A549 (cell line): ENCODE results near the gene CPOX. TPM values are rescaled to one million over a fixed set of nuclear protein-coding genes. Genes with fewer than 3 reads are reported as not detected.

Experiments used
- ATAC-seq, 2 experiments: fragments of 200-7000 bp in 1 of 2; fragments of >200 bp in 1 of 2; cut with Nextera tagmentation in 1 of 2; cut with Tn5 transposase in 1 of 2; 3 replicates each; pipeline versions ENCODE4 v1.8.0 to v1.9.1; 2018 to 2020; ENCODE audit warnings: mild to moderate bottlenecking in 1 of 2, moderate library complexity in 1 of 2
- CTCF ChIA-PET: fragments of 300-600 bp; sonication (Branson Sonifier 250); formaldehyde crosslinking; extraction: SDS; loops from one replicate; lab custom pipeline; 2021; ENCODE audit warnings: antibody characterized with exemption, inconsistent platforms; lab: Yijun Ruan, JAX
- POLR2A ChIA-PET: fragments of 350-600 bp; formaldehyde crosslinking; extraction: SDS; loops from one replicate; lab custom pipeline; 2021; ENCODE audit warnings: antibody characterized with exemption, inconsistent platforms; lab: Yijun Ruan, JAX
- DNase-seq, 2 experiments: peaks; one replicate each; pipeline versions ENCODE4 v3.0.0 to v3.0.0-alpha.2; 2011 to 2016; ENCODE audit warnings: low read depth in 1 of 2, low spot score in 1 of 2
- FAIRE-seq: peaks from 2 replicates; lab custom pipeline; 2011; peaks lifted over from hg19 to GRCh38; lab: Jason Lieb, UNC
- H3K27ac ChIP-seq, 2 experiments: fragments of >200 bp; sonication (Bioruptor Twin); formaldehyde crosslinking; 3 replicates each; pipeline ENCODE4 v1.5.1; 2016 to 2017
- H3K4me1 ChIP-seq: fragments of >200 bp; sonication (Bioruptor Twin); formaldehyde crosslinking; 3 replicates; pipeline ENCODE4 v1.6.1; 2016
- H3K4me2 ChIP-seq: fragments of >200 bp; sonication (Bioruptor Twin); formaldehyde crosslinking; 3 replicates; pipeline ENCODE4 v1.6.1; 2016
- H3K4me3 ChIP-seq: fragments of >200 bp; sonication (Bioruptor Twin); formaldehyde crosslinking; 3 replicates; pipeline ENCODE4 v1.5.1; 2016
- H3K9me3 ChIP-seq: fragments of >200 bp; sonication (Bioruptor Twin); formaldehyde crosslinking; 3 replicates; pipeline ENCODE4 v1.6.1; 2016
- EHMT2 ChIP-seq: fragments of 200-600 bp; sonication (generic); IDR thresholded peaks from 2 replicates; pipeline ENCODE4 v1.6.1; 2016; ENCODE audit warnings: antibody characterized with exemption, low read depth, mild to moderate bottlenecking, moderate library complexity
- ELK1 ChIP-seq: fragments of 150-350 bp; IDR thresholded peaks from 2 replicates; pipeline ENCODE4 v1.6.1; 2014; ENCODE audit warnings: low read depth, mild to moderate bottlenecking, low read length
- FOSL2 ChIP-seq, 2 experiments: fragments of 450-650 bp in 1 of 2; fragments of >200 bp in 1 of 2; sonication (Bioruptor Twin) in 1 of 2; formaldehyde crosslinking; IDR thresholded peaks; 2 replicates each; pipeline versions ENCODE4 v1.5.0 to v1.6.1; 2016 to 2020; ENCODE audit warnings: mild to moderate bottlenecking in 1 of 2, moderate library complexity in 1 of 2
- HEYL ChIP-seq: fragments of 250-450 bp; sonication (Bioruptor Pico); IDR thresholded peaks from 2 replicates; pipeline ENCODE4 v1.8.0; 2021; ENCODE audit warnings: mild to moderate bottlenecking, moderate library complexity
- HOXA7 ChIP-seq: fragments of 250-450 bp; sonication (Bioruptor Pico); IDR thresholded peaks from 2 replicates; pipeline ENCODE4 v1.5.0; 2020; ENCODE audit warnings: mild to moderate bottlenecking, moderate library complexity
- HOXB5 ChIP-seq: fragments of 250-450 bp; sonication (Bioruptor Pico); IDR thresholded peaks from 2 replicates; pipeline ENCODE4 v1.5.0; 2020; ENCODE audit warnings: mild to moderate bottlenecking, moderate library complexity
- JUN ChIP-seq, 2 experiments: fragments of >200 bp; sonication (Bioruptor Twin); formaldehyde crosslinking; IDR thresholded peaks; 2 replicates in 1 of 2; 3 replicates in 1 of 2; pipeline ENCODE4 v1.6.1; 2016 to 2017
- KDM1A ChIP-seq: fragments of 200-600 bp; sonication (generic); IDR thresholded peaks from 2 replicates; pipeline ENCODE4 v1.6.1; 2016; ENCODE audit warnings: low read depth, mild to moderate bottlenecking
- NPAS2 ChIP-seq: fragments of 250-450 bp; sonication (Bioruptor Pico); IDR thresholded peaks from 2 replicates; pipeline ENCODE4 v1.8.0; 2022; ENCODE audit warnings: mild to moderate bottlenecking, moderate library complexity, borderline replicate concordance
- NR3C1 ChIP-seq: fragments of >200 bp; sonication (Bioruptor Twin); formaldehyde crosslinking; IDR thresholded peaks from 3 replicates; pipeline ENCODE4 v1.6.1; 2017
- PHF8 ChIP-seq: fragments of 200-600 bp; sonication (generic); IDR thresholded peaks from 2 replicates; pipeline ENCODE4 v1.6.1; 2016; ENCODE audit warnings: low read depth, mild to moderate bottlenecking, antibody characterized with exemption, moderate library complexity, borderline replicate concordance
- POLR2A ChIP-seq: IDR thresholded peaks from 2 replicates; pipeline ENCODE4 v1.6.1; 2012; ENCODE audit warnings: mild to moderate bottlenecking, low read length
- SMC3 ChIP-seq: fragments of >200 bp; sonication (Bioruptor Twin); formaldehyde crosslinking; IDR thresholded peaks from 3 replicates; pipeline ENCODE4 v1.6.1; 2018; ENCODE audit warnings: inconsistent platforms
- SREBF2 ChIP-seq: fragments of 450-650 bp; IDR thresholded peaks from 2 replicates; pipeline ENCODE4 v1.6.1; 2014; ENCODE audit warnings: mild to moderate bottlenecking, moderate library complexity
- ZSCAN20 ChIP-seq: fragments of 250-450 bp; sonication (Bioruptor Pico); IDR thresholded peaks from 2 replicates; pipeline ENCODE4 v1.8.0; 2022; ENCODE audit warnings: mild to moderate bottlenecking, moderate library complexity
- WGBS: methylation state at CpG from one replicate; pipeline ENCODE4 v1.1.6; 2017; ENCODE audit errors: missing lambda C conversion rate; 5-methylcytosine and 5-hydroxymethylcytosine counted together
- polyA plus RNA-seq, 4 experiments: library from polyadenylated mRNA; depleted of rRNA in 3 of 4; stranded (reverse); fragments of >200 nt; fragmentation: RNase III in 1 of 4; extraction: RNeasy Plus Mini Kit Qiagen cat#74134 plus additional on column Dnase treatment in 1 of 4; gene quantifications; 2 replicates in 3 of 4; 3 replicates in 1 of 4; pipeline ENCODE4 v1.2.3, GENCODE V29; 2011 to 2017
- TF ChIP-seq, protein P1 (sequence below): fragments of 250-450 bp; sonication (Bioruptor Pico); IDR thresholded peaks from 2 replicates; pipeline ENCODE4 v1.5.0; 2020; ENCODE audit warnings: low read depth, mild to moderate bottlenecking, moderate library complexity
- TF ChIP-seq, protein P2 (sequence below): fragments of >200 bp; sonication (Bioruptor Twin); formaldehyde crosslinking; IDR thresholded peaks from 3 replicates; pipeline ENCODE4 v1.6.1; 2016
- TF ChIP-seq, protein P3 (sequence below): IDR thresholded peaks from 2 replicates; pipeline ENCODE4 v1.6.1; 2012; ENCODE audit warnings: low read depth, borderline replicate concordance

Gene CPOX
- polyA plus RNA-seq, 2 of the 4 experiments (the other 2 are of a cell fraction), result 25.7 to 30.3 TPM

DNA sequence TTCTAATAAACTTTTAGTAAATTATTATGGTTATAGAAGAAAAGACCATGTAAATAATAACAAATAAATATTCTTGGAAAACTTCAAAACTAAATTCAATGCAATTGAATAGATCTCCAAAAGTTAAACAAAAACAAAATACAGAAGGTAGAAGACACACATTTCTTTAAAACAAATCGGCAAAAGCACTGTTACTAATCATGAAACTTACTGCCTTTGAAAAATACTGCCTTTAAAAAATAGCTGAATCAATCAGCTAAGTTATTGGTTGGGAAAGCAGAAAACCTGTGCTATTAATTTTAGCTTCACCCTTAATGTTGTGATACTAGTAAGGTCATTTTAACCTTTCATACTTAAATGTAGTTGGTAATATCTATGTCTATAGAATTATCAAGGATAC lies 58.7 kb downstream of the CPOX start (continued):
- TF ChIP-seq, protein P1, sequence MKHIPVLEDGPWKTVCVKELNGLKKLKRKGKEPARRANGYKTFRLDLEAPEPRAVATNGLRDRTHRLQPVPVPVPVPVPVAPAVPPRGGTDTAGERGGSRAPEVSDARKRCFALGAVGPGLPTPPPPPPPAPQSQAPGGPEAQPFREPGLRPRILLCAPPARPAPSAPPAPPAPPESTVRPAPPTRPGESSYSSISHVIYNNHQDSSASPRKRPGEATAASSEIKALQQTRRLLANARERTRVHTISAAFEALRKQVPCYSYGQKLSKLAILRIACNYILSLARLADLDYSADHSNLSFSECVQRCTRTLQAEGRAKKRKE (CRISPR knock-in tag), result no peak
- TF ChIP-seq FOSL2 (IDR thresholded peaks at IDR 0.05) (no peak), FOSL2 (CRISPR knock-in tag; IDR thresholded peaks at IDR 0.05) (no peak)
- TF ChIP-seq, protein P2, sequence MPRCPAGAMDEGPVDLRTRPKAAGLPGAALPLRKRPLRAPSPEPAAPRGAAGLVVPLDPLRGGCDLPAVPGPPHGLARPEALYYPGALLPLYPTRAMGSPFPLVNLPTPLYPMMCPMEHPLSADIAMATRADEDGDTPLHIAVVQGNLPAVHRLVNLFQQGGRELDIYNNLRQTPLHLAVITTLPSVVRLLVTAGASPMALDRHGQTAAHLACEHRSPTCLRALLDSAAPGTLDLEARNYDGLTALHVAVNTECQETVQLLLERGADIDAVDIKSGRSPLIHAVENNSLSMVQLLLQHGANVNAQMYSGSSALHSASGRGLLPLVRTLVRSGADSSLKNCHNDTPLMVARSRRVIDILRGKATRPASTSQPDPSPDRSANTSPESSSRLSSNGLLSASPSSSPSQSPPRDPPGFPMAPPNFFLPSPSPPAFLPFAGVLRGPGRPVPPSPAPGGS, result no peak

DNA sequence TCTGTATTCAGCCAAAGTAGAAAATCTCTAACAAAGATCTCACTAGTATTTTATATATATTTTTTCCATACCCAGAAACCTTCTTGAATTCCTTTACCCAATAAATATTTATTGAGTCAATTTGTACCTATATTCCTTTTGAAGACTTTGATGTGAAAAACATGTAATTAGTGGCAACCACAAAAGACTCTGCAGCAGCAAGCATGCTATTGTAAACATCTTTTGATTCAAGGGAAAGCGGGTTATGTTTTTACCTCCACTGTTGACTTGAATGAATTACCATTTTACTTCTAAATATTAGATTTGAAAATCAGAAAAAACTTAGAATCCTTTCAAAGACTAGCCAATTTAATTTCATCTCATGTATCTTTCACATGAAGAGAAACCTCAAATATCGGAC lies 59.2 kb downstream of the CPOX start:
- no peak overlapping the region for H3K4me2 ChIP-seq
- H3K27ac ChIP-seq, result no peak overlapping the region
- DNase-seq (no peak), ATAC-seq (no peak), FAIRE-seq (no peak)
- POLR2A ChIA-PET, result no interaction called here
- H3K4me1 ChIP-seq, result no peaks in the 10 kb centered on the region
- CTCF ChIA-PET, result no interaction called here
- WGBS, result 89% methylated on average over 2 of the region's 2 CpGs
- no peak overlapping the region for H3K4me3 ChIP-seq
- TF ChIP-seq KDM1A, result no peak
- TF ChIP-seq HOXA7 (CRISPR knock-in tag), result no peak
- no peak for TF ChIP-seq EHMT2
- no peak for TF ChIP-seq HOXB5 (CRISPR knock-in tag)
- no peak for TF ChIP-seq NPAS2 (CRISPR knock-in tag)
- no peak for TF ChIP-seq HEYL (CRISPR knock-in tag)
- no peak for TF ChIP-seq NR3C1
- TF ChIP-seq, protein P3, sequence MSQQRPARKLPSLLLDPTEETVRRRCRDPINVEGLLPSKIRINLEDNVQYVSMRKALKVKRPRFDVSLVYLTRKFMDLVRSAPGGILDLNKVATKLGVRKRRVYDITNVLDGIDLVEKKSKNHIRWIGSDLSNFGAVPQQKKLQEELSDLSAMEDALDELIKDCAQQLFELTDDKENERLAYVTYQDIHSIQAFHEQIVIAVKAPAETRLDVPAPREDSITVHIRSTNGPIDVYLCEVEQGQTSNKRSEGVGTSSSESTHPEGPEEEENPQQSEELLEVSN, result no peak
- no peak for TF ChIP-seq POLR2A
- no peak for TF ChIP-seq ELK1
- no peak for TF ChIP-seq ZSCAN20 (CRISPR knock-in tag)
- no peak for TF ChIP-seq PHF8
- TF ChIP-seq JUN (IDR thresholded peaks at IDR 0.05), result no peak
- TF ChIP-seq SREBF2, result no peak
- H3K9me3 ChIP-seq, result no peaks in the 10 kb centered on the region

GRCh38 chr3:98532709-98533571 lies 60.5 kb downstream of the CPOX start:
- H3K4me3 ChIP-seq, result no peak overlapping the region
- DNase-seq, result no peak
- no peak overlapping the region for H3K4me2 ChIP-seq
- H3K9me3 ChIP-seq, result no peaks in the 10 kb centered on the region
- H3K27ac ChIP-seq, result no peak overlapping the region
- 75% methylated on average over 6 of the region's 6 CpGs for WGBS
- FAIRE-seq, result no peak
- POLR2A ChIA-PET, result no interaction called here
- CTCF ChIA-PET, result interaction anchor here (0.8 to 1.8 kb wide), 2 partner anchors 8 to 41 kb away, joined by 3 to 5 read pairs; no protein-coding TSS in a partner anchor
- no peak for TF ChIP-seq SMC3
- H3K4me1 ChIP-seq, result no peaks in the 10 kb centered on the region
- 0 out of 6 replicates have a peak, but pooled peaks of 1 of the 2 experiments have one; percentile 35 for ATAC-seq
